A549 (cell line): ENCODE results near the gene CLDN6.

ENCODE experiments used
- CTCF ChIP-seq: fragments of >200 bp; sonication (Bioruptor Twin); formaldehyde crosslinking; IDR thresholded peaks from 3 replicates; pipeline ENCODE4 v1.5.1; 2016
- HOXB5 ChIP-seq: fragments of 250-450 bp; sonication (Bioruptor Pico); IDR thresholded peaks from 2 replicates; pipeline ENCODE4 v1.5.0; 2020; ENCODE audit warnings: mild to moderate bottlenecking, moderate library complexity

GRCh38 chr16:3022208-3022683 lies 4.3 kb upstream of the CLDN6 start:
- TF ChIP-seq CTCF (no peak), HOXB5 (CRISPR knock-in tag) (no peak)
